MM.1S (cell line): ENCODE measurements around the gene SAE1.

Experiments
- EZH2 ChIP-seq: fragments of 300-600 bp; sonication (generic); optimal IDR thresholded peaks from 2 replicates; pipeline ENCODE3; 2017; ENCODE audit warnings: low read depth, mild to moderate bottlenecking, antibody characterized with exemption, low read length, mixed read lengths
- EZH2phosphoT487 ChIP-seq: fragments of 300-600 bp; sonication (generic); IDR thresholded peaks from 2 replicates; pipeline ENCODE4 v1.6.1; 2018; ENCODE audit warnings: antibody characterized with exemption, low read length
- TF ChIP-seq, protein P1 (sequence below): fragments of 300-600 bp; sonication (generic); IDR thresholded peaks from 2 replicates; pipeline ENCODE4 v1.5.1; 2016; ENCODE audit warnings: antibody characterized with exemption, low read length, mixed read lengths

DNA sequence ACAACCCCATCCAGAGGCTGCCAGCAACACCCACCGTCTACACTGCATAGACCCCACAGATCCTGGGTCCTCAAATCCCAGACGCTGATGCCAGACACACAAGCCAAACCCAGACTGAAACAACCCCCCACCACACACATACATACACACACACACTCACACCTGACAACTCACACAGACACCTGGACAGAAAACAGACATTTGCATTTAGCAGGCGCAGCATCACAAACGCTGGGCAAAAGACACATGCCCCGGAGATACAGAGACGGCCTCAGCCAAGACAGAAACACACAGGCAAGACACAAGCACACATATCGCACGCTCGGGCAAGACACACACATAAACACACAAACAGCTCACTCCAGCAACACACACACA, 99.0 kb downstream of the SAE1 start:
- TF ChIP-seq, protein P1, sequence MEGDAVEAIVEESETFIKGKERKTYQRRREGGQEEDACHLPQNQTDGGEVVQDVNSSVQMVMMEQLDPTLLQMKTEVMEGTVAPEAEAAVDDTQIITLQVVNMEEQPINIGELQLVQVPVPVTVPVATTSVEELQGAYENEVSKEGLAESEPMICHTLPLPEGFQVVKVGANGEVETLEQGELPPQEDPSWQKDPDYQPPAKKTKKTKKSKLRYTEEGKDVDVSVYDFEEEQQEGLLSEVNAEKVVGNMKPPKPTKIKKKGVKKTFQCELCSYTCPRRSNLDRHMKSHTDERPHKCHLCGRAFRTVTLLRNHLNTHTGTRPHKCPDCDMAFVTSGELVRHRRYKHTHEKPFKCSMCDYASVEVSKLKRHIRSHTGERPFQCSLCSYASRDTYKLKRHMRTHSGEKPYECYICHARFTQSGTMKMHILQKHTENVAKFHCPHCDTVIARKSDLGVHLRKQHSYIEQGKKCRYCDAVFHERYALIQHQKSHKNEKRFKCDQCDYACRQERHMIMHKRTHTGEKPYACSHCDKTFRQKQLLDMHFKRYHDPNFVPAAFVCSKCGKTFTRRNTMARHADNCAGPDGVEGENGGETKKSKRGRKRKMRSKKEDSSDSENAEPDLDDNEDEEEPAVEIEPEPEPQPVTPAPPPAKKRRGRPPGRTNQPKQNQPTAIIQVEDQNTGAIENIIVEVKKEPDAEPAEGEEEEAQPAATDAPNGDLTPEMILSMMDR: no peak
- TF ChIP-seq EZH2: no peak
- TF ChIP-seq EZH2phosphoT487: no peak
